Activated CD4-positive, alpha-beta T cell treated with anti-CD3 and anti-CD28 coated beads, Interleukin-2, amount 10 ng/mL, durations not matched to agents 7 days and 5 days (primary cell): Measurements from ENCODE around the gene ASPSCR1. TPM values are rescaled to one million over a fixed set of nuclear protein-coding genes. Genes with fewer than 3 reads are reported as not detected.

Experiments
- CTCF ChIA-PET: fragments of 350-600 bp; sonication (Branson Sonifier 250); formaldehyde crosslinking; loops from one replicate; lab custom pipeline; 2021; ENCODE audit warnings: antibody characterized with exemption; lab: Charles Lee
- POLR2A ChIA-PET: fragments of 350-600 bp; sonication (Branson Sonifier 250); formaldehyde crosslinking; loops from one replicate; lab custom pipeline; 2021; ENCODE audit warnings: antibody characterized with exemption; lab: Charles Lee
- DNase-seq: peaks from one replicate; pipeline ENCODE4 v3.0.0-alpha.2; 2020
- H3K27ac Mint-ChIP-seq: one replicate; pipeline ENCODE4 v1.8.0; 2021; ENCODE audit warnings: mild to moderate bottlenecking, moderate library complexity, mixed read lengths
- H3K27me3 Mint-ChIP-seq: one replicate; pipeline ENCODE4 v1.8.0; 2021; ENCODE audit warnings: mixed read lengths
- H3K36me3 Mint-ChIP-seq: one replicate; pipeline ENCODE4 v1.8.0; 2021; ENCODE audit warnings: low read depth, mixed read lengths
- H3K4me1 Mint-ChIP-seq: one replicate; pipeline ENCODE4 v1.8.0; 2021; ENCODE audit warnings: mixed read lengths
- H3K4me3 Mint-ChIP-seq: one replicate; pipeline ENCODE4 v1.8.0; 2021; ENCODE audit warnings: mild to moderate bottlenecking, moderate library complexity, mixed read lengths
- H3K9me3 Mint-ChIP-seq: one replicate; pipeline ENCODE4 v1.8.0; 2021; ENCODE audit warnings: mixed read lengths
- total RNA-seq, 2 experiments: library from RNA; stranded (reverse); gene quantifications; one replicate each; pipeline ENCODE4 v1.2.3, GENCODE V29; 2021

ASPSCR1 gene
- total RNA-seq, 2 experiments from 2014 or later: 34.0 to 37.6 TPM

GRCh38 chr17:82006468-82007227 lies 29.2 kb downstream of the ASPSCR1 start:
- DNase-seq: no peak
- Mint-ChIP-seq H3K27ac (no peak overlapping the region), H3K4me1 (no peaks in the 10 kb centered on the region), H3K4me3 (no peak overlapping the region), H3K27me3 (no peaks in the 10 kb centered on the region), H3K36me3 (no peaks in the 10 kb centered on the region), H3K9me3 (no peaks in the 10 kb centered on the region)
- ChIA-PET POLR2A (no interaction called here), CTCF (no interaction called here)

- no peak overlapping the region for H3K4me3 Mint-ChIP-seq
- ChIA-PET POLR2A (no interaction called here), CTCF (no interaction called here)
- H3K27ac Mint-ChIP-seq: no peak overlapping the region
- H3K9me3 Mint-ChIP-seq: no peaks in the 10 kb centered on the region
- H3K27me3 Mint-ChIP-seq: no peaks in the 10 kb centered on the region
- DNase-seq: no peak
- no peaks in the 10 kb centered on the region for H3K36me3 Mint-ChIP-seq
- H3K4me1 Mint-ChIP-seq: no peaks in the 10 kb centered on the region
These were observed 29.7 kb downstream of the ASPSCR1 start for GRCh38 chr17:82007228-82007494.

GRCh38 chr17:82007495-82008257 lies 30.2 kb downstream of the ASPSCR1 start:
- no peak for DNase-seq
- H3K9me3 Mint-ChIP-seq: no peaks in the 10 kb centered on the region
- no peak overlapping the region for H3K4me3 Mint-ChIP-seq
- no peaks in the 10 kb centered on the region for H3K4me1 Mint-ChIP-seq
- POLR2A ChIA-PET: no interaction called here
- CTCF ChIA-PET: interaction anchor here (1.3 kb wide), 1 partner anchor 23 kb away, joined by 4 read pairs; the partner anchor contains the start of gene RAC3
- no peaks in the 10 kb centered on the region for H3K27me3 Mint-ChIP-seq
- H3K36me3 Mint-ChIP-seq: no peaks in the 10 kb centered on the region
- no peak overlapping the region for H3K27ac Mint-ChIP-seq

GRCh38 chr17:82008258-82008940 lies 31.0 kb downstream of the ASPSCR1 start:
- POLR2A ChIA-PET: no interaction called here
- DNase-seq: no peak
- Mint-ChIP-seq H3K36me3 (no peaks in the 10 kb centered on the region), H3K4me1 (no peaks in the 10 kb centered on the region), H3K27me3 (no peaks in the 10 kb centered on the region), H3K27ac (no peak overlapping the region), H3K9me3 (no peaks in the 10 kb centered on the region), H3K4me3 (no peak overlapping the region)
- CTCF ChIA-PET: interaction anchor here (0.7 to 1.3 kb wide), 2 partner anchors 13 to 23 kb away, joined by 3 to 4 read pairs; partner anchors contain the start of gene RAC3

GRCh38 chr17:82008941-82009405 lies 31.5 kb downstream of the ASPSCR1 start:
- no peaks in the 10 kb centered on the region for H3K4me1 Mint-ChIP-seq

GRCh38 chr17:82009413-82009812 lies 32.0 kb downstream of the ASPSCR1 start:
- H3K36me3 Mint-ChIP-seq: no peaks in the 10 kb centered on the region
- no peak overlapping the region for H3K4me3 Mint-ChIP-seq
- H3K9me3 Mint-ChIP-seq: no peaks in the 10 kb centered on the region
- ChIA-PET CTCF (interaction anchor here (0.7 to 1.3 kb wide), 3 partner anchors 10 to 20 kb away, joined by 3 to 5 read pairs (median 3); no protein-coding TSS in a partner anchor), POLR2A (no interaction called here)
- DNase-seq: no peak
- no peak overlapping the region for H3K27ac Mint-ChIP-seq
- no peaks in the 10 kb centered on the region for H3K27me3 Mint-ChIP-seq
- H3K4me1 Mint-ChIP-seq: no peaks in the 10 kb centered on the region

More at GRCh38 chr17:82008941-82009405, 31.5 kb downstream of the ASPSCR1 start:
- Mint-ChIP-seq H3K9me3 (no peaks in the 10 kb centered on the region), H3K27me3 (no peaks in the 10 kb centered on the region), H3K36me3 (no peaks in the 10 kb centered on the region), H3K27ac (no peak overlapping the region), H3K4me3 (no peak overlapping the region)
- CTCF ChIA-PET: interaction anchor here (0.7 to 1.3 kb wide), 3 partner anchors 11 to 21 kb away, joined by 3 to 5 read pairs (median 3); no protein-coding TSS in a partner anchor
- DNase-seq: no peak
- POLR2A ChIA-PET: no interaction called here

GRCh38 chr17:82010575-82011525 lies 33.4 kb downstream of the ASPSCR1 start:
- Mint-ChIP-seq H3K36me3 (no peaks in the 10 kb centered on the region), H3K4me3 (no peak overlapping the region), H3K9me3 (no peaks in the 10 kb centered on the region), H3K27me3 (no peaks in the 10 kb centered on the region), H3K27ac (no peak overlapping the region), H3K4me1 (no peaks in the 10 kb centered on the region)
- ChIA-PET CTCF (interaction anchor here (0.6 to 0.7 kb wide), 3 partner anchors 10 to 84 kb away, joined by 3 to 4 read pairs (median 3); no protein-coding TSS in a partner anchor), POLR2A (no interaction called here)
- no peak for DNase-seq

- ChIA-PET CTCF (interaction anchor here (0.5 to 0.7 kb wide), 2 partner anchors 9 to 63 kb away, joined by 3 read pairs; no protein-coding TSS in a partner anchor), POLR2A (no interaction called here)
- Mint-ChIP-seq H3K4me1 (no peaks in the 10 kb centered on the region), H3K9me3 (no peaks in the 10 kb centered on the region), H3K27me3 (no peaks in the 10 kb centered on the region), H3K36me3 (no peaks in the 10 kb centered on the region), H3K27ac (no peak overlapping the region), H3K4me3 (no peak overlapping the region)
- DNase-seq: no peak
These were observed 34.3 kb downstream of the ASPSCR1 start for GRCh38 chr17:82011617-82012187.

- Mint-ChIP-seq H3K4me1 (no peaks in the 10 kb centered on the region), H3K27me3 (no peaks in the 10 kb centered on the region), H3K27ac (no peak overlapping the region), H3K9me3 (no peaks in the 10 kb centered on the region), H3K4me3 (no peak overlapping the region), H3K36me3 (no peaks in the 10 kb centered on the region)
- POLR2A ChIA-PET: no interaction called here
- CTCF ChIA-PET: interaction anchor here (1.1 kb wide), 1 partner anchor 25 kb away, joined by 3 read pairs; the partner anchor contains the start of gene DCXR
- no peak for DNase-seq
These were observed 34.8 kb downstream of the ASPSCR1 start for GRCh38 chr17:82012261-82012639.

- Mint-ChIP-seq H3K4me3 (no peak overlapping the region), H3K27me3 (no peaks in the 10 kb centered on the region), H3K4me1 (no peaks in the 10 kb centered on the region), H3K9me3 (no peaks in the 10 kb centered on the region), H3K36me3 (no peaks in the 10 kb centered on the region), H3K27ac (no peak overlapping the region)
- ChIA-PET POLR2A (no interaction called here), CTCF (interaction anchor here (1.1 kb wide), 1 partner anchor 25 kb away, joined by 3 read pairs; the partner anchor contains the start of gene DCXR)
- no peak for DNase-seq
These were observed 35.3 kb downstream of the ASPSCR1 start for GRCh38 chr17:82012640-82013295.

GRCh38 chr17:82013341-82013740 lies 35.9 kb downstream of the ASPSCR1 start:
- Mint-ChIP-seq H3K27ac (no peak overlapping the region), H3K4me1 (peaks cover under 1% of the 10 kb centered on the region), H3K4me3 (no peak overlapping the region), H3K27me3 (no peaks in the 10 kb centered on the region), H3K36me3 (no peaks in the 10 kb centered on the region), H3K9me3 (no peaks in the 10 kb centered on the region)
- ChIA-PET POLR2A (no interaction called here), CTCF (interaction anchor here (1.1 kb wide), 1 partner anchor 24 kb away, joined by 3 read pairs; the partner anchor contains the start of gene DCXR)
- no peak for DNase-seq
